ENCODE results near the gene PKP4. TPM values are rescaled to one million over a fixed set of nuclear protein-coding genes. Genes with fewer than 3 reads are reported as not detected.

PKP4 gene
- total RNA-seq, 1 experiment from 2014 or later = 40.1 TPM

DNA sequence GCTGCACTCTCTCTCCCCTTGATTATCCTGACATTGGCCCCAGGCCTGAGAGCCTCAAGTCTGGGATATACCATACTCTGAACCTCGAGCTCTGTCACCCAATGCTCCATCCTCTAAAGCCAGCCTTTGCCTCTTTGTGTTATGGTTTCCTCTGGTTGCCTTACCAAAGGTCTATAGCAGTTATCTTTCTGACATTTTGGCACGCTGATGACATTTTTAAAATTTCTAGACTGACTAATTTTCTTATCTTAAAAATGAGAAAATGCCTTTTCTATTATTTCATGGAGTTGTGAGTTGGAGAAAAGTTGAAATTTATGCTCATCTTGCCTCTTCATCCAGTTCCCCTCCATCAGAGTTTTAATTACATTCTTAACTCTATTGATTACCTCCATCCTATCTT is 62.7 kb downstream of the PKP4 start:
- ATAC-seq = no peak
- DNase-seq = no peak
- 0 out of 2 replicates have a peak, but pooled peaks cover 4% of the 10 kb centered on the region for H3K79me2 ChIP-seq (ENCODE audit: low read length)
- CTCF ChIA-PET = no interaction called here
- H3K4me2 ChIP-seq (ENCODE audit: low read length) = no peak overlapping the region
- H3K36me3 ChIP-seq (ENCODE audit: low read depth, low read length) = peaks cover 5% of the 10 kb centered on the region; the same call in 1 of the 2 replicates
- no peak overlapping the region for H3K27ac ChIP-seq (ENCODE audit: low read length)
- H3F3A ChIP-seq (ENCODE audit: low read length, unreplicated experiment) = no peaks in the 10 kb centered on the region
- no peaks in the 10 kb centered on the region for H4K20me1 ChIP-seq (ENCODE audit: low read length)
- H2AFZ ChIP-seq (ENCODE audit: low read length) = no peak overlapping the region
- no peaks in the 10 kb centered on the region for H3K4me1 ChIP-seq (ENCODE audit: insufficient read depth, low read length)
- H3K9me3 ChIP-seq (ENCODE audit: low read length) = no peaks in the 10 kb centered on the region
- intact Hi-C loops (cut with micrococcal nuclease) = no loop called here
- no peak for TF ChIP-seq EZH2 (IDR thresholded peaks at IDR 0.05; ENCODE audit: low read length, unreplicated experiment)
- TF ChIP-seq CTCF (conservative IDR thresholded peaks at IDR 0.05; ENCODE audit: low read depth, low read length) = no peak
- no peak for TF ChIP-seq EZH2phosphoT487 (IDR thresholded peaks at IDR 0.05; ENCODE audit: borderline replicate concordance, low read length)
- no peaks in the 10 kb centered on the region for H3K27me3 ChIP-seq (ENCODE audit: low read length)
- no peak overlapping the region for H3K9ac ChIP-seq (ENCODE audit: low read length)
- BruUV-seq (replicated peaks) = no TSS peak
- H3K9me2 ChIP-seq (replicated peaks; ENCODE audit: low read length) = no peaks in the 10 kb centered on the region
- POLR2A ChIA-PET (ENCODE audit: unreplicated experiment) = no interaction called here
- no peak overlapping the region for H3K4me3 ChIP-seq (ENCODE audit: low read length)

DNA sequence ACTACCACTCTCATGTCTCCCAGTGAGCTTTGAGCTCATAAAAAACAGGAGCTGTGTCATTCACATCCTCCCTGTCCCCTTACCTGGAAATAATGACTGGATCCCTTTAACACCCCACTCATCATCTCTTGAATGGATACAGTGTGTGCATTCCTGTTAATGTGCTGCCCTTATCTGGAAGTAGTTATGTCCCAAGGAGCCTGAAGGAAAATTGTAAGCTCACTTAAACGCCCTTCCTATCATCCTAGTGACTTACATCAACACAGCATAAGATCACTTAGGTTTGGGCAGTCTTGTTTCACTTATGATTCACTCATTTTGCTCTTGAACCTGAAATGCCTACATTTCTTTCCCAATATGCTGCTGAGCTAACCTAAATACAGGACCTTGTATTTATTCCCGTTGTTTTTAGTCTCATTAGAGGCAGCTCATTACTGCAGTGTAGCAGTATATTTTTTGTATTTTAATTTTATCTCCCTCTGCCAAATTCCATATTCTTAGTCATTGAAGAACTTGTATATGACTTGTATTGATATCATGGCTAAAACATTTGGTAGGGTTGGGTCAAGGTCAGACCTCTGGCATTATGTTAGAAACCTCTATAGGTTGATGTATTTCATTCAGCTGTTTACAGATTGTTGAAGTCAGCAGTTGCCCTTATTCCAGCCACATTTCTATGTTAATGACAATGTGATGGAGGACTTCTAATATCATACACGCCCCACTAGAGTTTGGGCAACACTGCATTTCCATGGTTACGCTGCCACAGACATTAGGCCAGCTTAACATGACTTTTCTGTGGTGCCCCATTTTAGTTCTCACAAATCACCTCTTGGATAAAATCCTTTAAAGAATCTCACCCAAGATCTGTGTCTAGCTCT is 72.9 kb downstream of the PKP4 start:
- Histone ChIP-seq H3K4me1 (ENCODE audit: insufficient read depth, low read length) (0 out of 2 replicates have a peak, but pooled peaks cover 3% of the 10 kb centered on the region), H3K9ac (ENCODE audit: low read length) (no peak overlapping the region), H3K9me3 (ENCODE audit: low read length) (no peaks in the 10 kb centered on the region), H3K4me2 (ENCODE audit: low read length) (no peak overlapping the region), H3K4me3 (ENCODE audit: low read length) (no peak overlapping the region), H3K36me3 (ENCODE audit: low read depth, low read length) (no peaks in the 10 kb centered on the region), H2AFZ (ENCODE audit: low read length) (no peak overlapping the region), H3F3A (ENCODE audit: low read length, unreplicated experiment) (no peaks in the 10 kb centered on the region), H3K9me2 (replicated peaks; ENCODE audit: low read length) (no peaks in the 10 kb centered on the region), H3K27ac (ENCODE audit: low read length) (no peak overlapping the region), H3K27me3 (ENCODE audit: low read length) (no peaks in the 10 kb centered on the region), H3K79me2 (ENCODE audit: low read length) (no peaks in the 10 kb centered on the region), H4K20me1 (ENCODE audit: low read length) (no peaks in the 10 kb centered on the region; the same call in 1 of the 2 replicates)
- TF ChIP-seq CTCF (conservative IDR thresholded peaks at IDR 0.05; ENCODE audit: low read depth, low read length) (no peak), EZH2phosphoT487 (IDR thresholded peaks at IDR 0.05; ENCODE audit: borderline replicate concordance, low read length) (no peak), EZH2 (IDR thresholded peaks at IDR 0.05; ENCODE audit: low read length, unreplicated experiment) (no peak)
- CTCF ChIA-PET = no interaction called here
- POLR2A ChIA-PET (ENCODE audit: unreplicated experiment) = no interaction called here
- BruUV-seq (replicated peaks) = no TSS peak
- ATAC-seq (peak; percentile 51), DNase-seq (peak; percentile 30)
- intact Hi-C loops (cut with micrococcal nuclease) = no loop called here

DNA sequence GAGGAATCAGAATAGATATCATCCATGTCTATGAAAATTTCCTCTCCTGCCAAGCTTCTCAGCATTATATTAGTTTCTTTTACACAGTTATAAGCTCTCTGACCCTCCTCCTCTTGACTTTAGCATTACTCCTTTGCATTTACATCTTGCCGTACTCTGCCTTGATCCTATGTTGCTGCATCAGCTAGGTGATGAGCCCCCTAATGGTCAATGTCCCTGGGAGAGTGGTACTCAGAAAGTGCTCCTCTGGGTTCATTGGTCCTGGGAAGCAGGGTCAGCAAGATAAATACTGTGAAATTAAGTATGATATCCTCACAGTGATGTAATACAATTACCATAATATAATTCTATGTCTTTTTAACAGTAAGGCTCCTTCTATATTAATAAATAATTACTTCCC is 74.1 kb downstream of the PKP4 start:
- POLR2A ChIA-PET (ENCODE audit: unreplicated experiment) = no interaction called here
- DNase-seq (no peak), ATAC-seq (no peak)
- Histone ChIP-seq H2AFZ (ENCODE audit: low read length) (no peak overlapping the region), H3K4me1 (ENCODE audit: insufficient read depth, low read length) (0 out of 2 replicates have a peak, but pooled peaks cover 3% of the 10 kb centered on the region), H3K9me3 (ENCODE audit: low read length) (no peaks in the 10 kb centered on the region), H3K36me3 (ENCODE audit: low read depth, low read length) (no peaks in the 10 kb centered on the region), H3K27me3 (ENCODE audit: low read length) (no peaks in the 10 kb centered on the region), H3K9me2 (replicated peaks; ENCODE audit: low read length) (no peaks in the 10 kb centered on the region), H3F3A (ENCODE audit: low read length, unreplicated experiment) (no peaks in the 10 kb centered on the region), H3K4me2 (ENCODE audit: low read length) (no peak overlapping the region), H3K4me3 (ENCODE audit: low read length) (no peak overlapping the region), H3K9ac (ENCODE audit: low read length) (no peak overlapping the region), H3K27ac (ENCODE audit: low read length) (no peak overlapping the region), H3K79me2 (ENCODE audit: low read length) (no peaks in the 10 kb centered on the region), H4K20me1 (ENCODE audit: low read length) (no peaks in the 10 kb centered on the region; the same call in 1 of the 2 replicates)
- BruUV-seq (replicated peaks) = no TSS peak
- CTCF ChIA-PET = no interaction called here
- intact Hi-C loops (cut with micrococcal nuclease) = no loop called here
- TF ChIP-seq EZH2 (IDR thresholded peaks at IDR 0.05; ENCODE audit: low read length, unreplicated experiment) (no peak), CTCF (conservative IDR thresholded peaks at IDR 0.05; ENCODE audit: low read depth, low read length) (peak; percentile 23; the same call in 1 of the 2 replicates)
